Neural crest cell (in vitro differentiated cells): Measurements from ENCODE around the gene NAGK. TPM values are rescaled to one million over a fixed set of nuclear protein-coding genes. Genes with fewer than 3 reads are reported as not detected.
"Not testable (repeated sequence)": the region's sequence is repeated elsewhere in the genome, so short reads cannot be mapped to it uniquely, and the experiment has no call there.

Source experiments
- DNase-seq: peaks from one replicate; pipeline ENCODE4 v3.0.0; 2021; ENCODE audit warnings: low read depth, mixed read lengths, low spot score
- H3K27ac Mint-ChIP-seq: one replicate; pipeline ENCODE4 v1.8.0; 2021; ENCODE audit warnings: mild to moderate bottlenecking, mixed read lengths; ENCODE audit not compliant: unreplicated experiment
- H3K27me3 Mint-ChIP-seq: 2 replicates; pipeline ENCODE4 v1.8.0; 2021; ENCODE audit warnings: low read depth, mild to moderate bottlenecking, mixed read lengths
- H3K36me3 Mint-ChIP-seq: 2 replicates; pipeline ENCODE4 v1.8.0; 2021; ENCODE audit warnings: low read depth, mild to moderate bottlenecking, mixed read lengths
- H3K4me1 Mint-ChIP-seq: 2 replicates; pipeline ENCODE4 v1.8.0; 2021; ENCODE audit warnings: mixed read lengths
- H3K4me3 Mint-ChIP-seq: one replicate; pipeline ENCODE4 v1.8.0; 2021; ENCODE audit warnings: mild to moderate bottlenecking, mixed read lengths
- H3K9me3 Mint-ChIP-seq: 2 replicates; pipeline ENCODE4 v1.8.0; 2021; ENCODE audit warnings: mixed read lengths
- CTCF ChIP-seq: fragments of 200-600 bp; sonication (generic); conservative IDR thresholded peaks from 2 replicates; pipeline ENCODE4 v1.5.0; 2021; ENCODE audit warnings: antibody characterized with exemption, mild to moderate bottlenecking
- total RNA-seq: library from RNA; stranded (reverse); gene quantifications from 2 replicates; pipeline ENCODE4 v1.2.1, GENCODE V29; 2021

NAGK gene
- total RNA-seq, 1 donor from 2014 or later = 70.3 TPM

- no peak overlapping the region for H3K27ac Mint-ChIP-seq
- TF ChIP-seq CTCF = no peak
- no peaks in the 10 kb centered on the region for H3K9me3 Mint-ChIP-seq
- H3K4me1 Mint-ChIP-seq = peaks cover 25% of the 10 kb centered on the region
- no peaks in the 10 kb centered on the region for H3K36me3 Mint-ChIP-seq
- H3K27me3 Mint-ChIP-seq = peaks cover 37% of the 10 kb centered on the region
- H3K4me3 Mint-ChIP-seq = no peak overlapping the region
- no peak for DNase-seq
These were observed 23.3 kb upstream of the NAGK start for GRCh38 chr2:71045151-71045550.

- peaks cover 29% of the 10 kb centered on the region for H3K27me3 Mint-ChIP-seq
- H3K9me3 Mint-ChIP-seq = no peaks in the 10 kb centered on the region
- no peak overlapping the region for H3K27ac Mint-ChIP-seq
- no peak for TF ChIP-seq CTCF
- DNase-seq = no peak
- no peaks in the 10 kb centered on the region for H3K36me3 Mint-ChIP-seq
- no peak overlapping the region for H3K4me3 Mint-ChIP-seq
- peaks cover 25% of the 10 kb centered on the region for H3K4me1 Mint-ChIP-seq
These were observed 22.4 kb upstream of the NAGK start for GRCh38 chr2:71045865-71046548.

GRCh38 chr2:71048096-71048495, 20.4 kb upstream of the NAGK start:
- Mint-ChIP-seq H3K36me3 (no peaks in the 10 kb centered on the region), H3K4me3 (no peak overlapping the region), H3K4me1 (peaks cover 25% of the 10 kb centered on the region), H3K27ac (no peak overlapping the region), H3K27me3 (peaks cover 22% of the 10 kb centered on the region), H3K9me3 (no peaks in the 10 kb centered on the region)
- TF ChIP-seq CTCF = no peak
- DNase-seq = no peak

- not testable (repeated sequence) for H3K36me3 Mint-ChIP-seq, DNase-seq, H3K27ac Mint-ChIP-seq, H3K9me3 Mint-ChIP-seq, H3K4me3 Mint-ChIP-seq
- H3K4me1 Mint-ChIP-seq = peaks cover 25% of the 10 kb centered on the region
- peaks cover 10% of the 10 kb centered on the region for H3K27me3 Mint-ChIP-seq
These were observed 18.6 kb upstream of the NAGK start for GRCh38 chr2:71049704-71050360.

- not testable (repeated sequence) for H3K9me3 Mint-ChIP-seq, H3K4me3 Mint-ChIP-seq, H3K36me3 Mint-ChIP-seq, DNase-seq, H3K4me1 Mint-ChIP-seq, H3K27ac Mint-ChIP-seq
- peaks cover 21% of the 10 kb centered on the region for H3K27me3 Mint-ChIP-seq
These were observed 13.2 kb upstream of the NAGK start for GRCh38 chr2:71055206-71055740.

GRCh38 chr2:71060211-71060610, 8.2 kb upstream of the NAGK start:
- H3K4me3 Mint-ChIP-seq = no peak overlapping the region
- H3K36me3 Mint-ChIP-seq = no peaks in the 10 kb centered on the region
- no peaks in the 10 kb centered on the region for H3K9me3 Mint-ChIP-seq
- no peak for TF ChIP-seq CTCF
- H3K27ac Mint-ChIP-seq = no peak overlapping the region
- peaks cover 53% of the 10 kb centered on the region for H3K27me3 Mint-ChIP-seq
- H3K4me1 Mint-ChIP-seq = no peaks in the 10 kb centered on the region
- DNase-seq = no peak
